Heart right ventricle (tissue), 16 donors: ENCODE results near the gene NFAM1. TPM values are rescaled to one million over a fixed set of nuclear protein-coding genes. Genes with fewer than 3 reads are reported as not detected.

ENCODE experiments used
- ATAC-seq, 8 donors: fragments of 200-7000 bp; cut with Tn5 transposase; one replicate each; pipeline ENCODE4 v1.9.1; 2020; ENCODE audit warnings: mild to moderate bottlenecking in 8 of 8, moderate library complexity in 8 of 8, moderate number of reproducible peaks in 1 of 8
- DNase-seq, 2 donors: peaks; one replicate each; pipeline ENCODE4 v3.0.0-alpha.2; 2020
- H3K27ac ChIP-seq, 10 donors: fragments of 200-600 bp; sonication (generic) in 2 of 10; one replicate each; pipeline versions ENCODE4 v1.5.0 to v1.8.0; 2020 to 2022; ENCODE audit warnings: mild to moderate bottlenecking in 3 of 10
- H3K27me3 ChIP-seq, 7 donors: fragments of 200-600 bp; one replicate each; pipeline ENCODE4 v1.8.0; 2021 to 2022; ENCODE audit warnings: mild to moderate bottlenecking in 2 of 7
- H3K36me3 ChIP-seq, 9 donors: fragments of 200-600 bp; sonication (generic) in 1 of 9; one replicate each; pipeline versions ENCODE4 v1.5.0 to v1.8.0; 2020 to 2022; ENCODE audit warnings: mild to moderate bottlenecking in 2 of 9
- H3K4me1 ChIP-seq, 9 donors: fragments of 200-600 bp; sonication (generic) in 1 of 9; one replicate each; pipeline versions ENCODE4 v1.5.0 to v1.8.0; 2020 to 2022; ENCODE audit warnings: mild to moderate bottlenecking in 4 of 9
- H3K4me3 ChIP-seq, 10 donors: fragments of 200-600 bp; sonication (generic) in 2 of 10; one replicate each; pipeline versions ENCODE4 v1.5.0 to v1.8.0; 2020 to 2022; ENCODE audit warnings: mild to moderate bottlenecking in 7 of 10, moderate library complexity in 2 of 10
- H3K9me3 ChIP-seq, 11 donors: fragments of 200-600 bp in 10 of 11; sonication (generic) in 2 of 11; one replicate each; pipeline versions ENCODE4 v1.5.0 to v1.8.0; 2013 to 2022; ENCODE audit warnings: mild to moderate bottlenecking in 2 of 11, control low read depth in 1 of 11, moderate library complexity in 1 of 11
- CTCF ChIP-seq, 9 donors: fragments of 200-600 bp; sonication (generic) in 2 of 9; IDR thresholded peaks; one replicate each; pipeline versions ENCODE4 v1.5.0 to v1.8.0; 2021 to 2022; ENCODE audit warnings: antibody characterized with exemption in 9 of 9, mild to moderate bottlenecking in 5 of 9, moderate library complexity in 1 of 9
- WGBS, 2 donors: extraction: QIAGEN DNeasy Blood & Tissue Kit; methylation state at CpG; one replicate each; pipeline ENCODE4 v1.1.7; 2013; ENCODE audit warnings: inconsistent platforms in 1 of 2; 5-methylcytosine and 5-hydroxymethylcytosine counted together
- intact Hi-C, 10 donors: fragments of 100-400 bp; cut with DNase I; formaldehyde crosslinking; loops; one replicate each; pipeline versions ENCODE4 v1.11.1 to v1.14.2; 2022
- polyA plus RNA-seq, 2 donors: library from polyadenylated mRNA; stranded (reverse); fragments of 200-250 nt; gene quantifications; one replicate each; pipeline ENCODE4 v1.2.3, GENCODE V29; 2013
- total RNA-seq, 10 donors: library from RNA; stranded (reverse); fragmentation: NEBNext Ultra II Directional in 3 of 10; extraction: Animal tissue kit (Norgen Biotek cat#: 25700) in 3 of 10; gene quantifications; one replicate each; pipeline versions ENCODE4 v1.2.1 to v1.2.4, GENCODE V29; 2021 to 2023
- donor health status: Arrhythmogenic right ventricular cardiomyopathy.
- donor health status: ischemic (EF 13 %, LVEDD 7.1; RV severe dilation, severe dysfunction).
- donor health status: healthy with polysubstance abuse.
- donor health status: DM: no; HTN: yes; CAD: no.
- donor health status: DM: no; HTN: no; CAD: no.
- donor health status: ischemic (EF 25% LVEDD 6.9; RV normal size, moderate dysfunction).
- donor health status: ischemic (EF 25% LVEDD 5.7; RV mildly dilated, moderate dysfunction).
- donor health status: healthy.
- donor health status: DM: yes; HTN: yes; CAD: no.
- donor health status: Ischemic cardiomyopathy.
- donor health status: ischemic (EF 35%, LVEDD 5.7; RV mildly dilated, moderate dysfunction).
- donor health status: nonischemic (EF 11% LVEDD 7.7; RV severe dilation, severe dysfunction).
- donor health status: DM: yes; HTN: yes; CAD: no.
- donor health status: PGD.
- donor health status: ischemic (EF 29% LVEDD 5.4; RV normal size, mild dysfunction).
- donor health status: nonischemic (EF 23%, LVEDD 6.1; RV moderate dilation, normal function).

Gene NFAM1
- total and polyA plus RNA-seq, 12 donors: 0.38 to 6.4 (median 1.4) TPM

DNA sequence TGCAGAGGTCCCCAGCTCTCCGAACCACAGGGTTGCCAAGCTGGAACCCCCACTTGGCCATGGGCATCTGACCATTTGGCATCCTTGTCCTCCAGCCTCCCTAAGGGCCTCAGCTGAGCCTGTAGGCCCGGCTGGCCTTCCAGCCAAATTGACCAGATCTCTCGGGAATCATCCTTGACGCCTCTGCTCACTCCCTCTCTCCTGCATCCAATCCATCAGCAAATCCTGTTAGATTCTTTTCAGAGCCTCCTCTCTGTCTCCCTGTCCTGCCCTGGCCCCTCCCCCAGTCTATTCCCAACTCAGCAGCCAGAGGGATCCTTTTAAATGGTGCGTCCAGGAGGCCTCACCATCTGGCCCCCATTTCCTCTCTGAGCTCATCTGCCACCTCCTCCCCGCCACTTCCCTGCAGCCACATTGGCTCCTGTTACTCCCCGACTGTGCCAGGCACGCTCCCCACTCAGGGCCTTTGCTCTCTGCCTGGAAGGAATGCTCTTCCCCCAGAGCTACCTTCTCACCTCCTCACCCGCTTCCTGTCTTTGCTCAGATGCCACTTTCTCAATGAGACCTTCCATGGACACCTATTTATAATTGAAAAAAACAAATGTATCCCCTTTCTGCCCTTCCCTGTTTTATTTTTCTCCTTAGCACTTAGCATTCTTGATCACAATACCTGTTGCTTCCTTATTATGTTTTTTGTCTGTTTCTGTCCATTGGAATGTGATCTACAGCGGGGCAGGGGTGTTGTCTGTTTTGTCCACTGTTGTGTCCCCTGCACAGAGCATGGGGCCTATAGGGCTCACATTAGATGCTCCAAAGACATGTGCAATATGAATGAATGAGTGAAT lies 78.1 kb downstream of the NFAM1 start:
- no peaks in the 10 kb centered on the region for H3K36me3 ChIP-seq
- no peak overlapping the region for H3K27ac ChIP-seq
- peaks cover 0 to 5% (median 0%) of the 10 kb centered on the region in 9 donors for H3K4me1 ChIP-seq
- intact Hi-C loops: no loop called here
- ATAC-seq: peak in 1 of 8 donors; percentile 27
- TF ChIP-seq CTCF (IDR thresholded peaks at IDR 0.05): peak in 1 of 9 donors; percentile 13
- DNase-seq: no peak
- H3K9me3 ChIP-seq: peaks cover 0 to 6% (median 0%) of the 10 kb centered on the region in 11 donors
- no peak overlapping the region for H3K4me3 ChIP-seq
- 54% methylated on average over 10 of the region's 10 CpGs for WGBS, 2 donors
- no peaks in the 10 kb centered on the region for H3K27me3 ChIP-seq

GRCh38 chr22:42350373-42350772 lies 81.8 kb downstream of the NFAM1 start:
- H3K27ac ChIP-seq: no peak overlapping the region
- 95 to 96% methylated on average over 4 of the region's 4 CpGs for WGBS, 2 donors
- H3K4me1 ChIP-seq: no peaks in the 10 kb centered on the region
- H3K4me3 ChIP-seq: no peak overlapping the region
- H3K9me3 ChIP-seq: peaks cover 0 to 6% (median 0%) of the 10 kb centered on the region in 11 donors
- DNase-seq (no peak), ATAC-seq (no peak)
- H3K36me3 ChIP-seq: no peaks in the 10 kb centered on the region
- H3K27me3 ChIP-seq: peaks cover 0 to 2% (median 0%) of the 10 kb centered on the region in 7 donors
- intact Hi-C loops: no loop called here
- no peak for TF ChIP-seq CTCF (IDR thresholded peaks at IDR 0.05)

DNA sequence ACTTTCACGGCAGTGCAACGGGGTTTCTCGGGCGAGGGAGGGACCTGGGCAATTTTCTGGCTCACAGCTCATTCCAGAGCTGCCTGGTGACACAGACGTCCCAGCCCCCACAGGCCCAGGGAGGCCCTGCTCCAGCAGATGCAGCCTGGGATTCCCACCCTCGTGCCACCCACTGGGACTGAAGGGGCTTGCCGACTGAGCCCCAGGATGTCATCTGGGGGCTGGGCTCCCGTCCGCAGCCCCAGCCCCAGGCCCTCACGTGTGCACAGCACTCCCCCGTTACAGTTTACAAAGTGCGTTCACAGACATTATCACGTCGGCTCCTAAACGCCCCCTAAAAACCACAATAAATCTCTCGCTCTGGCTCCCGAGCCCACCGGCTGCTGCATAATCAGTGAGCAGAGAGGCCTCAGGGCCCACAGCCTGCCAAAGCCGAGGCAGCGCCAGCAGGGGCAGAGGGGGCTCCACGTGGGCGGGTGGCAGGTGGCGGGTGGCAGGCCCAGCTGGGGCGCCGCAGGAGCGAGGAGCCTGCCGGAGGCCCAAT lies 84.8 kb downstream of the NFAM1 start:
- Histone ChIP-seq H3K9me3 (peaks cover 0 to 6% (median 0%) of the 10 kb centered on the region in 11 donors), H3K27me3 (peaks cover 0 to 26% (median 3%) of the 10 kb centered on the region in 7 donors), H3K4me1 (peaks cover 0 to 10% (median 0%) of the 10 kb centered on the region in 9 donors), H3K4me3 (no peak overlapping the region), H3K27ac (no peak overlapping the region), H3K36me3 (no peaks in the 10 kb centered on the region)
- intact Hi-C loops: no loop called here
- no peak for DNase-seq
- 59 to 62% methylated on average over 27 of the region's 27 CpGs for WGBS, 2 donors
- TF ChIP-seq CTCF (IDR thresholded peaks at IDR 0.05): no peak
- ATAC-seq: no peak

DNA sequence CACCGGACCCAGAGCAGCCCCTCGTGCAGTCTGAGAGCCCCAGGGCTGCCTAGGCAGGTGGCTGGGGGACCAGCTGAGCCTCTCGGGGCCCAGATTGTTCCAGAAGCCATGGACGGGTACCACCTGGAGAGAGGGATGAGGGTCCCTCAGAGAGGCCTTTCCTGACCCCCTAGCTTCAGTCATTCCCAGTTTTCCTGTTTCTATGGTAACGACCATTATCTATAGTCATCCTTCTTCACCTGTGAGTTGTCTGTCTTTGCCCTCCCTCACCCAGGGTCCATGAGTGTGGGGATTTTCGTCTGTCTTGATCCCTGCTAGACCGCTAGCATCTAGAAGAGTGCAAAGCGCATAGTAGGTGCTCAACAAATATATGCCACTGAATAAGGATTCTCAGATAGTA lies 85.5 kb downstream of the NFAM1 start:
- WGBS, 2 donors: 73 to 78% methylated on average over 8 of the region's 8 CpGs
- DNase-seq: no peak
- Histone ChIP-seq H3K4me1 (peaks cover 0 to 10% (median 0%) of the 10 kb centered on the region in 9 donors), H3K4me3 (no peak overlapping the region), H3K9me3 (peaks cover 0 to 6% (median 0%) of the 10 kb centered on the region in 11 donors), H3K27me3 (peaks cover 0 to 32% (median 6%) of the 10 kb centered on the region in 7 donors), H3K27ac (no peak overlapping the region), H3K36me3 (no peaks in the 10 kb centered on the region)
- intact Hi-C loops: no loop called here
- no peak for TF ChIP-seq CTCF (IDR thresholded peaks at IDR 0.05)
- ATAC-seq: no peak
